H9 (cell line): ENCODE results near the gene STX2. TPM values are rescaled to one million over a fixed set of nuclear protein-coding genes. Genes with fewer than 3 reads are reported as not detected.

Source experiments
- DNase-seq: peaks from one replicate; pipeline ENCODE4 v3.0.0-alpha.2; 2017
- H2AFZ ChIP-seq: one replicate; pipeline ENCODE4 v1.6.1; 2013; ENCODE audit warnings: mild to moderate bottlenecking, low read length, control low read depth, moderate library complexity
- H2AK5ac ChIP-seq: 2 replicates; pipeline ENCODE4 v1.6.1; 2013; ENCODE audit warnings: low read length, control low read depth, mixed read lengths; ENCODE audit not compliant: insufficient read length
- H2BK120ac ChIP-seq: one replicate; pipeline ENCODE4 v1.6.1; 2013; ENCODE audit warnings: low read depth, mild to moderate bottlenecking, low read length, control low read depth, inconsistent platforms; ENCODE audit not compliant: poor library complexity, severe bottlenecking
- H2BK12ac ChIP-seq: 2 replicates; pipeline ENCODE4 v1.6.1; 2013; ENCODE audit warnings: low read length, control low read depth, mixed read lengths, low read depth; ENCODE audit not compliant: insufficient read length
- H2BK15ac ChIP-seq: 2 replicates; pipeline ENCODE4 v1.6.1; 2013; ENCODE audit warnings: low read depth, low read length, control low read depth
- H2BK20ac ChIP-seq: one replicate; pipeline ENCODE4 v1.6.1; 2013; ENCODE audit warnings: low read depth, mild to moderate bottlenecking, low read length, control low read depth, inconsistent platforms; ENCODE audit not compliant: poor library complexity, severe bottlenecking
- H2BK5ac ChIP-seq: 2 replicates; pipeline ENCODE4 v1.6.1; 2013; ENCODE audit warnings: low read length, control low read depth, mixed read lengths; ENCODE audit not compliant: insufficient read length
- H3K14ac ChIP-seq: 2 replicates; pipeline ENCODE4 v1.6.1; 2013; ENCODE audit warnings: low read length, control low read depth; ENCODE audit not compliant: insufficient read depth
- H3K18ac ChIP-seq: 2 replicates; pipeline ENCODE4 v1.6.1; 2013; ENCODE audit warnings: low read depth, mild to moderate bottlenecking, mixed read lengths, low read length, control low read depth; ENCODE audit not compliant: insufficient read length
- H3K23ac ChIP-seq: 2 replicates; pipeline ENCODE4 v1.6.1; 2013; ENCODE audit warnings: low read length, control low read depth, mixed read lengths, low read depth; ENCODE audit not compliant: insufficient read length
- H3K23me2 ChIP-seq: 2 replicates; pipeline ENCODE4 v1.6.1; 2013; ENCODE audit warnings: low read depth, mild to moderate bottlenecking, mixed read lengths, low read length, control low read depth; ENCODE audit not compliant: insufficient read length, poor library complexity, severe bottlenecking
- H3K27ac ChIP-seq: 2 replicates; pipeline ENCODE4 v1.5.1; 2013; ENCODE audit warnings: low read length, control low read depth, mixed read lengths, low read depth; ENCODE audit not compliant: insufficient read length
- H3K27me3 ChIP-seq: 2 replicates; pipeline ENCODE4 v1.6.1; 2013; ENCODE audit warnings: low read length, control low read depth, inconsistent platforms; ENCODE audit not compliant: insufficient read depth
- H3K4ac ChIP-seq: 2 replicates; pipeline ENCODE4 v1.6.1; 2013; ENCODE audit warnings: low read depth, mild to moderate bottlenecking, control low read depth, inconsistent platforms, low read length, moderate library complexity
- H3K4me1 ChIP-seq: 2 replicates; pipeline ENCODE4 v1.6.1; 2013; ENCODE audit warnings: low read length, control low read depth, inconsistent platforms; ENCODE audit not compliant: insufficient read depth
- H3K4me2 ChIP-seq: 2 replicates; pipeline ENCODE4 v1.6.1; 2013; ENCODE audit warnings: low read length, control low read depth, mixed read lengths; ENCODE audit not compliant: insufficient read length, insufficient read depth
- H3K56ac ChIP-seq: 2 replicates; pipeline ENCODE4 v1.6.1; 2013; ENCODE audit warnings: low read depth, mild to moderate bottlenecking, mixed read lengths, low read length, control low read depth; ENCODE audit not compliant: insufficient read length
- H3K79me1 ChIP-seq: 2 replicates; pipeline ENCODE4 v1.6.1; 2013; ENCODE audit warnings: low read depth, mild to moderate bottlenecking, moderate library complexity, low read length, control low read depth, inconsistent platforms; ENCODE audit not compliant: insufficient read depth, poor library complexity, severe bottlenecking
- H3K79me2 ChIP-seq: 2 replicates; pipeline ENCODE4 v1.6.1; 2013; ENCODE audit warnings: low read length, control low read depth, inconsistent platforms; ENCODE audit not compliant: insufficient read depth
- H3K9ac ChIP-seq: 2 replicates; pipeline ENCODE4 v1.6.1; 2013; ENCODE audit warnings: low read length, control low read depth, mixed read lengths; ENCODE audit not compliant: insufficient read length; ENCODE audit errors: extremely low read depth
- H3K9me3 ChIP-seq: one replicate; pipeline ENCODE4 v1.6.1; 2013; ENCODE audit warnings: low read depth, low read length, inconsistent platforms; ENCODE audit not compliant: control insufficient read depth
- H3T11ph ChIP-seq: one replicate; pipeline ENCODE4 v1.6.1; 2013; ENCODE audit warnings: mild to moderate bottlenecking, low read length, control low read depth, inconsistent platforms
- H4K20me1 ChIP-seq: one replicate; pipeline ENCODE4 v1.6.1; 2013; ENCODE audit not compliant: control insufficient read depth, insufficient read length, insufficient read depth
- H4K5ac ChIP-seq: 2 replicates; pipeline ENCODE4 v1.6.1; 2013; ENCODE audit warnings: low read depth, mild to moderate bottlenecking, mixed read lengths, low read length, control low read depth; ENCODE audit not compliant: insufficient read length
- H4K8ac ChIP-seq: replicated peaks from 2 replicates; pipeline ENCODE4 v1.6.1; 2013; ENCODE audit warnings: low read length, control low read depth, mixed read lengths, low read depth; ENCODE audit not compliant: insufficient read length
- H4K91ac ChIP-seq: 2 replicates; pipeline ENCODE4 v1.6.1; 2013; ENCODE audit warnings: low read depth, mild to moderate bottlenecking, moderate library complexity, mixed read lengths, low read length, control low read depth; ENCODE audit not compliant: insufficient read length
- H3K27ac Mint-ChIP-seq, 3 experiments: 2 replicates in 2 of 3; 3 replicates in 1 of 3; pipeline ENCODE4 v1.8.0; 2020 to 2021; ENCODE audit warnings: mixed read lengths in 3 of 3, mild to moderate bottlenecking in 1 of 3, moderate library complexity in 1 of 3
- H3K27me3 Mint-ChIP-seq: 2 replicates; pipeline ENCODE4 v1.8.0; 2021; ENCODE audit warnings: low read depth, mild to moderate bottlenecking, moderate library complexity, mixed read lengths
- H3K36me3 Mint-ChIP-seq, 3 experiments: 2 replicates in 2 of 3; 3 replicates in 1 of 3; pipeline ENCODE4 v1.8.0; 2020 to 2021; ENCODE audit warnings: low read depth in 3 of 3, mixed read lengths in 3 of 3; ENCODE audit not compliant: insufficient read depth in 1 of 3
- H3K4me1 Mint-ChIP-seq, 2 experiments: 2 replicates each; pipeline ENCODE4 v1.8.0; 2020; ENCODE audit warnings: mixed read lengths in 2 of 2
- H3K4me3 Mint-ChIP-seq, 2 experiments: 2 replicates in 1 of 2; 3 replicates in 1 of 2; pipeline ENCODE4 v1.8.0; 2020 to 2021; ENCODE audit warnings: mild to moderate bottlenecking in 2 of 2, mixed read lengths in 2 of 2, moderate library complexity in 1 of 2
- H3K9me3 Mint-ChIP-seq, 2 experiments: 2 replicates in 1 of 2; 3 replicates in 1 of 2; pipeline ENCODE4 v1.8.0; 2020; ENCODE audit warnings: mild to moderate bottlenecking in 2 of 2, mixed read lengths in 2 of 2, moderate library complexity in 1 of 2
- CTCF ChIP-seq: fragments of 200-600 bp; sonication (generic); conservative IDR thresholded peaks from 3 replicates; pipeline ENCODE4 v1.8.0; 2021; ENCODE audit warnings: antibody characterized with exemption, mild to moderate bottlenecking
- WGBS: extraction: QIAGEN DNeasy Blood & Tissue Kit; methylation state at CpG from one replicate; pipeline ENCODE4 v1.1.7; 2013; ENCODE audit warnings: missing lambda C conversion rate, low lambda C conversion rate, mixed read lengths; ENCODE audit not compliant: insufficient read length; ENCODE audit errors: extremely low coverage; 5-methylcytosine and 5-hydroxymethylcytosine counted together
- total RNA-seq: library from RNA; stranded (reverse); gene quantifications from 2 replicates; pipeline ENCODE4 v1.2.1, GENCODE V29; 2021

Gene STX2
- total RNA-seq, 1 experiment from 2014 or later: 19.4 TPM

GRCh38 chr12:130859161-130859560, 20.1 kb upstream of the STX2 start:
- DNase-seq: no peak

More at GRCh38 chr12:130859161-130859560, 20.1 kb upstream of the STX2 start:
- no peaks in the 10 kb centered on the region; the same call in 1 of the 2 replicates for H3K27me3 Mint-ChIP-seq
- H3K4me1 ChIP-seq: peaks cover 3% of the 10 kb centered on the region; the same call in 1 of the 2 replicates
- H3K56ac ChIP-seq: no peak overlapping the region
- no peaks in the 10 kb centered on the region for H3K27me3 ChIP-seq
- no peak overlapping the region for H3K9ac ChIP-seq
- H4K91ac ChIP-seq: no peak overlapping the region
- no CpG with 5 or more reads among the region's 6 CpGs for WGBS
- no peak overlapping the region for H3K4me2 ChIP-seq
- no peak overlapping the region for H4K5ac ChIP-seq
- H3K9me3 ChIP-seq: peaks cover 4% of the 10 kb centered on the region
- H3K18ac ChIP-seq: no peak overlapping the region
- peaks cover 17 to 19% of the 10 kb centered on the region in 2 experiments for H3K4me1 Mint-ChIP-seq
- no peaks in the 10 kb centered on the region for H3K79me1 ChIP-seq
- no peak overlapping the region for H2BK20ac ChIP-seq
- H3K79me2 ChIP-seq: no peaks in the 10 kb centered on the region
- H2BK120ac ChIP-seq: no peak overlapping the region
- no peak overlapping the region for H3K4me3 Mint-ChIP-seq
- H2BK5ac ChIP-seq: no peak overlapping the region
- no peak overlapping the region for H3K27ac Mint-ChIP-seq
- no peak overlapping the region for H2AK5ac ChIP-seq
- no peak overlapping the region for H3K27ac ChIP-seq
- H4K8ac ChIP-seq: no peak overlapping the region
- no peak overlapping the region for H3T11ph ChIP-seq
- no peaks in the 10 kb centered on the region for H3K23me2 ChIP-seq
- no peak overlapping the region for H2AFZ ChIP-seq
- TF ChIP-seq CTCF: no peak
- H3K23ac ChIP-seq: no peak overlapping the region
- no peaks in the 10 kb centered on the region for H4K20me1 ChIP-seq
- H2BK12ac ChIP-seq: no peak overlapping the region
- no peak overlapping the region for H3K4ac ChIP-seq
- no peak overlapping the region for H3K14ac ChIP-seq
- peaks cover 6 to 22% (median 11%) of the 10 kb centered on the region in 3 experiments for H3K36me3 Mint-ChIP-seq
- H2BK15ac ChIP-seq: no peak overlapping the region
- H3K9me3 Mint-ChIP-seq: peaks cover 12 to 22% of the 10 kb centered on the region in 2 experiments
